Epithelial cell of proximal tubule (primary cell): Measurements from ENCODE around the gene DPEP1. TPM values are rescaled to one million over a fixed set of nuclear protein-coding genes. Genes with fewer than 3 reads are reported as not detected.

Experiments
- DNase-seq: peaks from one replicate; pipeline ENCODE4 v3.0.0-alpha.2; 2011; ENCODE audit warnings: low read depth
- H3K4me3 ChIP-seq: 2 replicates; pipeline ENCODE4 v1.5.1; 2011; ENCODE audit warnings: low read depth, mild to moderate bottlenecking, low read length
- CTCF ChIP-seq: conservative IDR thresholded peaks from 2 replicates; pipeline ENCODE4 v1.5.1; 2012; ENCODE audit warnings: low read depth, mild to moderate bottlenecking, low read length
- total RNA-seq: library from RNA; depleted of rRNA; stranded (reverse); fragments of >200 nt; gene quantifications from 2 replicates; pipeline ENCODE4 v1.2.3, GENCODE V29; 2015

Gene DPEP1
- total RNA-seq, 1 donor from 2014 or later: 5.0 TPM

GRCh38 chr16:89574681-89575246, 38.7 kb upstream of the DPEP1 start:
- TF ChIP-seq CTCF: peak; percentile 56
- no peak for DNase-seq
- peak overlapping the region; percentile 62 for H3K4me3 ChIP-seq

GRCh38 chr16:89575247-89576152, 37.9 kb upstream of the DPEP1 start, which contains the start of gene CPNE7:
CPNE7 (plus strand) TSS chr16:89575758; CDS start chr16:89575898, 140 bp downstream.
- peak within 1 kb of the TSS; percentile 72 for H3K4me3 ChIP-seq
- no peak for TF ChIP-seq CTCF
- DNase-seq: no peak

GRCh38 chr16:89576153-89577054, 37.0 kb upstream of the DPEP1 start:
- DNase-seq: no peak
- peak overlapping the region; percentile 72 for H3K4me3 ChIP-seq
- no peak for TF ChIP-seq CTCF

GRCh38 chr16:89577055-89577759, 36.2 kb upstream of the DPEP1 start:
- no peak for DNase-seq
- no peak for TF ChIP-seq CTCF
- H3K4me3 ChIP-seq: peak overlapping the region; percentile 72

GRCh38 chr16:89579351-89579750, 34.1 kb upstream of the DPEP1 start:
- H3K4me3 ChIP-seq: no peak overlapping the region
- DNase-seq: no peak
- TF ChIP-seq CTCF: no peak

GRCh38 chr16:89581045-89581695, 32.3 kb upstream of the DPEP1 start:
- TF ChIP-seq CTCF: no peak
- H3K4me3 ChIP-seq: no peak overlapping the region
- DNase-seq: peak; percentile 94
